Activated T-helper 1 cell treated with Interleukin-2 at 50 U/mL for 16 hours (primary cell): ENCODE data around the gene SIRT7.

Experiments
- DNase-seq: peaks from one replicate; pipeline ENCODE4 v3.0.0-alpha.2; 2020; ENCODE audit warnings: low read depth

The SIRT7 gene

GRCh38 chr17:81863833-81864768 is 53.9 kb downstream of the SIRT7 start:
- DNase-seq: no peak

GRCh38 chr17:81863123-81863675 is 54.8 kb downstream of the SIRT7 start:
- DNase-seq: no peak
